Astrocyte (in vitro differentiated cells and primary cell): ENCODE measurements around the gene ANKRD39. TPM values are rescaled to one million over a fixed set of nuclear protein-coding genes. Genes with fewer than 3 reads are reported as not detected.

Experiments used
- DNase-seq: peaks from one replicate; pipeline ENCODE4 v3.0.0-alpha.2; 2010; ENCODE audit warnings: low read depth
- FAIRE-seq: peaks from 2 replicates; lab custom pipeline; 2011; peaks lifted over from hg19 to GRCh38; lab: Jason Lieb, UNC
- H2AFZ ChIP-seq: 2 replicates; pipeline ENCODE4 v1.6.0; 2012; ENCODE audit warnings: low read depth, low read length, inconsistent platforms
- H3K27ac ChIP-seq: 2 replicates; pipeline ENCODE4 v1.5.1; 2011; ENCODE audit warnings: low read depth, low read length, inconsistent platforms
- H3K27me3 ChIP-seq: 2 replicates; pipeline ENCODE4 v1.6.0; 2011; ENCODE audit warnings: low read length, inconsistent platforms; ENCODE audit not compliant: insufficient read depth
- H3K36me3 ChIP-seq: 2 replicates; pipeline ENCODE4 v1.5.1; 2011; ENCODE audit warnings: low read length, inconsistent platforms; ENCODE audit not compliant: insufficient read depth
- H3K4me1 ChIP-seq: 2 replicates; pipeline ENCODE4 v1.5.1; 2011; ENCODE audit warnings: low read length, inconsistent platforms; ENCODE audit not compliant: insufficient read depth
- H3K4me2 ChIP-seq: 2 replicates; pipeline ENCODE4 v1.6.0; 2012; ENCODE audit warnings: low read length, inconsistent platforms
- H3K4me3 ChIP-seq: 2 replicates; pipeline ENCODE4 v1.5.1; 2011; ENCODE audit warnings: low read depth, mild to moderate bottlenecking, low read length, inconsistent platforms; ENCODE audit not compliant: insufficient read depth
- H3K79me2 ChIP-seq: 2 replicates; pipeline ENCODE4 v1.6.0; 2012; ENCODE audit warnings: mild to moderate bottlenecking, low read length, inconsistent platforms; ENCODE audit not compliant: insufficient read depth
- H3K9ac ChIP-seq: 2 replicates; pipeline ENCODE4 v1.6.0; 2012; ENCODE audit warnings: mild to moderate bottlenecking, low read length, inconsistent platforms
- H3K9me3 ChIP-seq: 2 replicates; pipeline ENCODE4 v1.5.1; 2012; ENCODE audit warnings: low read depth, mild to moderate bottlenecking, low read length, inconsistent platforms; ENCODE audit not compliant: insufficient read depth
- H4K20me1 ChIP-seq: 2 replicates; pipeline ENCODE4 v1.6.0; 2012; ENCODE audit warnings: low read length, inconsistent platforms; ENCODE audit not compliant: insufficient read depth
- H3K27ac Mint-ChIP-seq: one replicate; pipeline ENCODE4 v1.8.0; 2021; ENCODE audit warnings: mild to moderate bottlenecking, mixed read lengths; ENCODE audit not compliant: unreplicated experiment
- H3K27me3 Mint-ChIP-seq: one replicate; pipeline ENCODE4 v1.8.0; 2021; ENCODE audit warnings: low read depth, mixed read lengths; ENCODE audit not compliant: unreplicated experiment
- H3K36me3 Mint-ChIP-seq: one replicate; pipeline ENCODE4 v1.8.0; 2021; ENCODE audit warnings: low read depth, mixed read lengths; ENCODE audit not compliant: unreplicated experiment
- H3K4me1 Mint-ChIP-seq: one replicate; pipeline ENCODE4 v1.8.0; 2021; ENCODE audit warnings: low read depth, mixed read lengths; ENCODE audit not compliant: unreplicated experiment
- H3K4me3 Mint-ChIP-seq: one replicate; pipeline ENCODE4 v1.8.0; 2021; ENCODE audit warnings: mild to moderate bottlenecking, moderate library complexity, mixed read lengths; ENCODE audit not compliant: unreplicated experiment
- H3K9me3 Mint-ChIP-seq: one replicate; pipeline ENCODE4 v1.8.0; 2021; ENCODE audit warnings: mild to moderate bottlenecking, mixed read lengths; ENCODE audit not compliant: unreplicated experiment
- EZH2 ChIP-seq: IDR thresholded peaks from 2 replicates; pipeline ENCODE4 v1.6.1; 2012; ENCODE audit warnings: mild to moderate bottlenecking, low read length, inconsistent platforms; ENCODE audit not compliant: insufficient read depth
- total RNA-seq: library from RNA; stranded (reverse); gene quantifications from 2 replicates; pipeline ENCODE4 v1.2.1, GENCODE V29; 2021
- TF ChIP-seq, protein P1 (sequence below): IDR thresholded peaks from 2 replicates; pipeline ENCODE4 v1.5.1; 2011; ENCODE audit warnings: low read depth, mild to moderate bottlenecking, inconsistent platforms, low read length, moderate library complexity; ENCODE audit not compliant: insufficient read depth

Gene ANKRD39
- total RNA-seq, 1 donor from 2014 or later, result 13.7 TPM

DNA sequence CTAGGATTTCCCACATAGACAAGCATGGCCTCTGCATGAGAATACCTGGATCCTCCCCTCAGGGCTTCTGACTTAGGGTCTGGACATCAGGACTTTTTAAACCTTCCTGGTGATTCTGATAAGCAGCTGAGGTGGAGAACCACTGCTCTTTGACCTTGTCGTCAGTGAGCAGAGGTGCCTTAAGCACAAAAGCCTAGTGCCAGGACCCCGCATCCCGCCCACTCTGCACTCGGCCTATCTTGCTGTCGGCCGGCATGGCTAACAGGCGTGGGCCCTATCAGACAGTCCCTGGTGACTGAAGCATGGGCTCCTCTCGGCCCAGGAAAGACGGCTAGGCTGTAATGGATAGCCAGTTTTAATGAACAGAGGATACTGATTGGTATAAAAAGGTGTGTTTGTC lies 20.2 kb downstream of the ANKRD39 start:
- no peak for DNase-seq
- peaks cover 8% of the 10 kb centered on the region for H3K4me1 Mint-ChIP-seq
- Histone ChIP-seq H3K27ac (no peak overlapping the region), H3K36me3 (no peaks in the 10 kb centered on the region), H4K20me1 (no peaks in the 10 kb centered on the region), H3K9ac (no peak overlapping the region), H3K4me2 (no peak overlapping the region), H3K9me3 (no peaks in the 10 kb centered on the region), H2AFZ (no peak overlapping the region), H3K4me3 (no peak overlapping the region), H3K79me2 (no peaks in the 10 kb centered on the region), H3K4me1 (peaks cover 9% of the 10 kb centered on the region), H3K27me3 (no peaks in the 10 kb centered on the region)
- no peaks in the 10 kb centered on the region for H3K9me3 Mint-ChIP-seq
- H3K27ac Mint-ChIP-seq, result no peak overlapping the region
- no peak for TF ChIP-seq EZH2
- TF ChIP-seq, protein P1, sequence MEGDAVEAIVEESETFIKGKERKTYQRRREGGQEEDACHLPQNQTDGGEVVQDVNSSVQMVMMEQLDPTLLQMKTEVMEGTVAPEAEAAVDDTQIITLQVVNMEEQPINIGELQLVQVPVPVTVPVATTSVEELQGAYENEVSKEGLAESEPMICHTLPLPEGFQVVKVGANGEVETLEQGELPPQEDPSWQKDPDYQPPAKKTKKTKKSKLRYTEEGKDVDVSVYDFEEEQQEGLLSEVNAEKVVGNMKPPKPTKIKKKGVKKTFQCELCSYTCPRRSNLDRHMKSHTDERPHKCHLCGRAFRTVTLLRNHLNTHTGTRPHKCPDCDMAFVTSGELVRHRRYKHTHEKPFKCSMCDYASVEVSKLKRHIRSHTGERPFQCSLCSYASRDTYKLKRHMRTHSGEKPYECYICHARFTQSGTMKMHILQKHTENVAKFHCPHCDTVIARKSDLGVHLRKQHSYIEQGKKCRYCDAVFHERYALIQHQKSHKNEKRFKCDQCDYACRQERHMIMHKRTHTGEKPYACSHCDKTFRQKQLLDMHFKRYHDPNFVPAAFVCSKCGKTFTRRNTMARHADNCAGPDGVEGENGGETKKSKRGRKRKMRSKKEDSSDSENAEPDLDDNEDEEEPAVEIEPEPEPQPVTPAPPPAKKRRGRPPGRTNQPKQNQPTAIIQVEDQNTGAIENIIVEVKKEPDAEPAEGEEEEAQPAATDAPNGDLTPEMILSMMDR, result no peak
- H3K4me3 Mint-ChIP-seq, result no peak overlapping the region
- no peak for FAIRE-seq
- H3K27me3 Mint-ChIP-seq, result no peaks in the 10 kb centered on the region
- peaks cover 11% of the 10 kb centered on the region for H3K36me3 Mint-ChIP-seq

DNA sequence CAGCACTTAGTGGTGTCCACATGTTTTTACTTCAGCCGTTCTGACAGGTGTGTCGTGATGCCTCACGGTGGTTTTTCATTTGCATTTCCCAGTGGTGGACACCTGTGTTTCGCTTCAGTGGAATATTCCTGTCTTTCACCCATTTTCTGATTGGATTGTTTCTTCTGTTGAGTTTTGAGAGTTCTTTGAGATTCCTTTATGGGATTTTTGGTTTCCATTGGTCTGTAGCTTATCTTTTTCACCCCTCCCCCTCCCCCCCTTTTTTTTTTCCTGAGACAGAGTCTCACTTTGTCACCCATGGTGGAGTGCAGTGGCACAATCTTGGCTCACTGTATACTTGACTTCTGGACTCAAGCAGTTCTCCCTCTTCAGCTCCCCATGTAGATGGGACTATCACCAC lies 22.0 kb downstream of the ANKRD39 start:
- Histone ChIP-seq H3K9ac (no peak overlapping the region), H3K27me3 (no peaks in the 10 kb centered on the region), H3K9me3 (no peaks in the 10 kb centered on the region), H3K79me2 (no peaks in the 10 kb centered on the region), H3K36me3 (no peaks in the 10 kb centered on the region), H3K4me2 (no peak overlapping the region), H2AFZ (no peak overlapping the region), H4K20me1 (no peaks in the 10 kb centered on the region), H3K27ac (no peak overlapping the region), H3K4me1 (peaks cover 9% of the 10 kb centered on the region), H3K4me3 (no peak overlapping the region)
- FAIRE-seq (no peak), DNase-seq (no peak)
- Mint-ChIP-seq H3K27me3 (no peaks in the 10 kb centered on the region), H3K27ac (no peak overlapping the region), H3K4me1 (peaks cover 8% of the 10 kb centered on the region), H3K36me3 (peaks cover 8% of the 10 kb centered on the region), H3K4me3 (no peak overlapping the region), H3K9me3 (no peaks in the 10 kb centered on the region)
- no peak for TF ChIP-seq EZH2
- TF ChIP-seq, protein P1, result no peak

DNA sequence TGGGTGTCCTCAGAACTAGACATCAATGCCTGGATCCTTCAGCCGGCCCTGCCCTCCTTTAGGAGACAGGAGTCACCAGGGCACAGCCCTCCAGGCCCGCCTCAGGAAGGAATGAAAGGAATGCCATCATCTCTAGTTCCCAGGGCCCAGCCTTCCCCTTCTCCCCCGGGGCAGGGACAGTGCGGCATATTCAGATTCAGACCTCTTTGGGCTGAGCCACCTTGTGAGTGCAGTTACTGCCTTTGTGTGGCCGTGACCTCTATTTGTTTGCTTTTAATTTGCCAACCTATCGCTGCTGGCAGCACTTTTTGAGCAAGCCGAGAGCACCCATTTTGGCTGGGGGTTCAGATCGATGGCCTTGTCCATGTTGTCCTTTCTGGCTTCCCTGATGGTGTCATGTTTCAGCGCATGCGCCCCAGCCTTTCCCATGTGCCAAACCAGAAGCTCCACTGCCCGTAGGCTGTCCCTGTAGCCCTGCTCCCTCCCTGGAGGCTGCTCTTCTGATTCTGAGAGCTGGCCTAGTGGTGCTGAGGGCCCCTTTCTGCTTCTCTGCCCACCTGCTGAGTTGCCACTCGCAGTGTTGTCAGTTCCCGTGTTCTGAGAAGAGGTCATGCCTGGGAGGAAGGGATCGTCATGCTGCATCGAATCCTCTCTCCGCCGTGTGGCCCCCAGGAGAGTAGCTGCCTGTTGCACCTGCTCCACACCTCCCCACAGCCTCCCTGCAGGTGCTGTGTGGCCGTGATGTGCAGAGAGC lies 24.9 kb downstream of the ANKRD39 start:
- H3K27ac Mint-ChIP-seq, result peak overlapping the region; percentile 75
- no peak overlapping the region for H3K4me3 ChIP-seq
- H3K9me3 Mint-ChIP-seq, result no peaks in the 10 kb centered on the region
- no peaks in the 10 kb centered on the region for H3K27me3 ChIP-seq
- H3K4me1 Mint-ChIP-seq, result peaks cover 8% of the 10 kb centered on the region
- TF ChIP-seq EZH2, result no peak
- TF ChIP-seq, protein P1, result no peak
- no peak overlapping the region for H3K27ac ChIP-seq
- H3K4me1 ChIP-seq, result peaks cover 5% of the 10 kb centered on the region
- no peaks in the 10 kb centered on the region for H3K79me2 ChIP-seq
- peak overlapping the region; percentile 54 for H2AFZ ChIP-seq
- no peaks in the 10 kb centered on the region for H3K36me3 ChIP-seq
- peak overlapping the region; percentile 41 for H3K4me2 ChIP-seq
- peaks cover 8% of the 10 kb centered on the region for H3K36me3 Mint-ChIP-seq
- no peak overlapping the region for H3K9ac ChIP-seq
- peak; percentile 20 for DNase-seq
- no peaks in the 10 kb centered on the region for H3K9me3 ChIP-seq
- H4K20me1 ChIP-seq, result no peaks in the 10 kb centered on the region
- peak overlapping the region; percentile 62 for H3K4me3 Mint-ChIP-seq
- FAIRE-seq, result no peak
- no peaks in the 10 kb centered on the region for H3K27me3 Mint-ChIP-seq
